Activated naive CD4-positive, alpha-beta T cell treated with Interleukin-2 at 50 U/mL for 16 hours (primary cell): Measurements from ENCODE around the gene YY1.
"Not testable (repeated sequence)": the region's sequence is repeated elsewhere in the genome, so short reads cannot be mapped to it uniquely, and the experiment has no call there.

Experiments used
- DNase-seq: peaks from one replicate; pipeline ENCODE4 v3.0.0-alpha.2; 2020

YY1 gene

GRCh38 chr14:100285021-100285912 is 46.3 kb downstream of the YY1 start:
- peak; percentile 80 for DNase-seq

GRCh38 chr14:100285913-100286400 is 47.0 kb downstream of the YY1 start:
- DNase-seq: no peak

- DNase-seq: no peak
Observed at GRCh38 chr14:100286484-100287191, 47.7 kb downstream of the YY1 start.

- no peak for DNase-seq
Observed at GRCh38 chr14:100287202-100287997, 48.5 kb downstream of the YY1 start.

- not testable (repeated sequence) for DNase-seq
Observed at GRCh38 chr14:100287998-100288295, 49.0 kb downstream of the YY1 start.

- DNase-seq: no peak
Observed at GRCh38 chr14:100288382-100289185, 49.6 kb downstream of the YY1 start.

- DNase-seq: no peak
Observed at GRCh38 chr14:100289916-100290606, 51.1 kb downstream of the YY1 start.

- DNase-seq: no peak
Observed at GRCh38 chr14:100290607-100291304, 51.8 kb downstream of the YY1 start.

GRCh38 chr14:100291305-100292075 is 52.5 kb downstream of the YY1 start:
- DNase-seq: no peak

GRCh38 chr14:100292301-100292775 is 53.4 kb downstream of the YY1 start:
- no peak for DNase-seq

GRCh38 chr14:100292776-100293461 is 54.0 kb downstream of the YY1 start:
- DNase-seq: no peak

GRCh38 chr14:100293497-100294212 is 54.7 kb downstream of the YY1 start:
- DNase-seq: no peak

GRCh38 chr14:100294213-100294962 is 55.4 kb downstream of the YY1 start:
- DNase-seq: no peak

- DNase-seq: no peak
Observed at GRCh38 chr14:100294963-100295330, 56.0 kb downstream of the YY1 start.

GRCh38 chr14:100295376-100296105 is 56.6 kb downstream of the YY1 start:
- DNase-seq: no peak

- DNase-seq: no peak
Observed at GRCh38 chr14:100296106-100296651, 57.2 kb downstream of the YY1 start.

- not testable (repeated sequence) for DNase-seq
Observed at GRCh38 chr14:100296729-100297128, 57.8 kb downstream of the YY1 start.
